B cell (primary cell): ENCODE data around the gene TAF1B.

Source experiments
- EZH2 ChIP-seq: IDR thresholded peaks from 2 replicates; pipeline ENCODE4 v1.6.1; 2012; ENCODE audit warnings: borderline replicate concordance, low read depth, mild to moderate bottlenecking, moderate library complexity, low read length; ENCODE audit not compliant: insufficient read depth, poor library complexity, severe bottlenecking
- TF ChIP-seq, protein P1 (sequence below): fragments of 200-600 bp; IDR thresholded peaks from one replicate; pipeline ENCODE4 v1.8.0; 2022; ENCODE audit warnings: antibody characterized with exemption, mild to moderate bottlenecking

DNA sequence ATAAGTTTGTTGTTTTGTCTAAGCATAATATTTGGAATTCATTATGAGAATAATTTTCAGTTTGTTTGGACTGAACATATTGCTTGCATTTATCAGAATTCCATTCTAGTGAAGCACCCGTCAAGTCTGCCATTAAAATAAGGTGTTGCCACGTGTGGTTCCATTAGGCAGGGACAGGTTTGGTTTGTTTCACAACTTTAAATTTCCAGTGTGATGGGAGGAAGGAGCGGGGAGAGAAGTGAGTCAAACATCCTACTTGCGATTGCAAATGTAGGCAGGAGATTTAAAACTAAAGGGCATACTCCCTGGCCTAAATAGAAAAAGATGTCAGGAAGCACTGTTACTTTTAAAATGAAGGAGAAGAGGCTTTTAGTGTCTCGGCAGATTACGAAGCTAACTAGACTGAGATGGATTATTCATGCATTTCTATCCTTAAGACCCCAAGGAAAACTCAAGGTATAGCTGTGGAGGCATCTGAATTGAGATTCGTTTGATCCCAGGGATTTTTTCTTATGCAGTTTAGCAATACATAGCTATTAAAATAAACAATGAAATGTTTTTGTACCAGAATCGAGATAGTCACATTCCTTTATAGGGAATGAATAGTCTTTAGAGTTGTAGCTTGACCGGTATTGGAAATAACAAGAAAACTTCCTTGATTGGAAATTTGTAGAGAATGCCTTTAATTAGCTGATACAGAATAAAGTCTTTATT lies 128.0 kb downstream of the TAF1B start:
- TF ChIP-seq, protein P1, sequence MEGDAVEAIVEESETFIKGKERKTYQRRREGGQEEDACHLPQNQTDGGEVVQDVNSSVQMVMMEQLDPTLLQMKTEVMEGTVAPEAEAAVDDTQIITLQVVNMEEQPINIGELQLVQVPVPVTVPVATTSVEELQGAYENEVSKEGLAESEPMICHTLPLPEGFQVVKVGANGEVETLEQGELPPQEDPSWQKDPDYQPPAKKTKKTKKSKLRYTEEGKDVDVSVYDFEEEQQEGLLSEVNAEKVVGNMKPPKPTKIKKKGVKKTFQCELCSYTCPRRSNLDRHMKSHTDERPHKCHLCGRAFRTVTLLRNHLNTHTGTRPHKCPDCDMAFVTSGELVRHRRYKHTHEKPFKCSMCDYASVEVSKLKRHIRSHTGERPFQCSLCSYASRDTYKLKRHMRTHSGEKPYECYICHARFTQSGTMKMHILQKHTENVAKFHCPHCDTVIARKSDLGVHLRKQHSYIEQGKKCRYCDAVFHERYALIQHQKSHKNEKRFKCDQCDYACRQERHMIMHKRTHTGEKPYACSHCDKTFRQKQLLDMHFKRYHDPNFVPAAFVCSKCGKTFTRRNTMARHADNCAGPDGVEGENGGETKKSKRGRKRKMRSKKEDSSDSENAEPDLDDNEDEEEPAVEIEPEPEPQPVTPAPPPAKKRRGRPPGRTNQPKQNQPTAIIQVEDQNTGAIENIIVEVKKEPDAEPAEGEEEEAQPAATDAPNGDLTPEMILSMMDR, result no peak
- TF ChIP-seq EZH2, result no peak
